ENCODE measurements around the gene PRKCA.
"Not testable (repeated sequence)": the region's sequence is repeated elsewhere in the genome, so short reads cannot be mapped to it uniquely, and the experiment has no call there.

The PRKCA gene

GRCh38 chr17:66292353-66292752 is 10.1 kb upstream of the PRKCA start:
- DNase-seq: no peak

GRCh38 chr17:66296289-66296725 is 6.1 kb upstream of the PRKCA start:
- DNase-seq: no peak

- not testable (repeated sequence) for DNase-seq
These were observed 5.0 kb upstream of the PRKCA start for GRCh38 chr17:66297443-66297842.

DNA sequence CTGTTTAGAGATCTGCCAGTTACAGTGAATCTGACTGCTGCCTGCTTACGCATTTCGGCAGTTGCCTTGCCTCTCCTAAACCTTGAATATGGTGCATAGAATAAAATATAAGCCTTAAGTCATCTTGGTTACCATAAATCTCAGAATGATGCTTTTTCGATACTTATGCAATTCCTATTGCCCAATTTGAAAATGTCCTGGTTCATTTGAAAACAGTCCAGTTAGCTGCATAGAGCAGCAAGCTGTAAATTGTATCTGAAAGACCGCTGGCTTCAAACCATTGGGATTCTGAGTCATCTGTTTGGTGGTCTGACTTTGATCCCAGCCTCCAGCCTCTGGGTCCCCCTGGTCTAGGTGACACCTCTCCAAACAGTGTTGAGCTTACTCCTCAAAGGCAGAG is 2.7 kb upstream of the PRKCA start:
- DNase-seq: no peak

DNA sequence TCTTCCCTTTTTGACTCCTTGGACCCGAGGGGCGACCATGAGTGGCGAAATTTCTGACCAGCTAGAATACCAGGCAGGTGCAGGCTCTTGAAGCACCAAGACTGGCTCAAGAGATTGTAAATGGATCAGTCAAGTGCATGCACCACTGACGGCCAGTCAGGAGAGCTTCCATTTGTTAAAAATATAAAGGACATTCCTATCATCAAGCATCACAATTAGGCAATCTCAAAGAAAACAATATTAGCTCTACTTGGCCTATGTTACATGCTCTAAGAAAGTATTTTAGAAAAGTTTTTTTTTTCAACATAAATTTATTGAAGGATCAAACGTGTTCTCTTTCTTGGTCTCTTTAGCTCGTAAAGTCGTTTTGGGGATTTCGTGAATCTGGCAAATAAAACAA is 1.5 kb upstream of the PRKCA start:
- DNase-seq: no peak

DNA sequence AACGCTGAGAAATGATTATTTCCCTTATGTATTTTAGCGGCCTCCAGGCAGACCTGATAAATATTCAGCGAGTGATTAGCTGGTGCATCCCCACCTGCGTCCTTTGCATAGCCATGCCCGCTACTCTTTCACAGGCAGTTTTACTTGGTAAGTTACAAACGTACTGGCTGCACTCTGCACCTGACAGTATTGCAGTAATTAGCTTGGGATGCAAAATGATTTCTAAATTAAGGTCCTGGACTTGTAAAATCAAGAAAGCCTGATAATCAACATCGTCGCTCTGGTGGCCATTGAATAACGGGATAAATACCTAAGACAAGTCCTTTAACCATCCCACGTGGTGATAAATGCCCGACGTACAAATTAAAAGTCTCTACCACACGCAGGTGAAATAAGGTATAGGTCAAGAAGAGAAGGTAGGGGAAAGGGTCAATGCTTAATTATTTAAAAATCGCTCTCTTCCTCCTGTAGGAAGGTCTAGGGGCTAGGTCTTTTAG is 998 bp upstream of the PRKCA start:
- no peak for DNase-seq

DNA sequence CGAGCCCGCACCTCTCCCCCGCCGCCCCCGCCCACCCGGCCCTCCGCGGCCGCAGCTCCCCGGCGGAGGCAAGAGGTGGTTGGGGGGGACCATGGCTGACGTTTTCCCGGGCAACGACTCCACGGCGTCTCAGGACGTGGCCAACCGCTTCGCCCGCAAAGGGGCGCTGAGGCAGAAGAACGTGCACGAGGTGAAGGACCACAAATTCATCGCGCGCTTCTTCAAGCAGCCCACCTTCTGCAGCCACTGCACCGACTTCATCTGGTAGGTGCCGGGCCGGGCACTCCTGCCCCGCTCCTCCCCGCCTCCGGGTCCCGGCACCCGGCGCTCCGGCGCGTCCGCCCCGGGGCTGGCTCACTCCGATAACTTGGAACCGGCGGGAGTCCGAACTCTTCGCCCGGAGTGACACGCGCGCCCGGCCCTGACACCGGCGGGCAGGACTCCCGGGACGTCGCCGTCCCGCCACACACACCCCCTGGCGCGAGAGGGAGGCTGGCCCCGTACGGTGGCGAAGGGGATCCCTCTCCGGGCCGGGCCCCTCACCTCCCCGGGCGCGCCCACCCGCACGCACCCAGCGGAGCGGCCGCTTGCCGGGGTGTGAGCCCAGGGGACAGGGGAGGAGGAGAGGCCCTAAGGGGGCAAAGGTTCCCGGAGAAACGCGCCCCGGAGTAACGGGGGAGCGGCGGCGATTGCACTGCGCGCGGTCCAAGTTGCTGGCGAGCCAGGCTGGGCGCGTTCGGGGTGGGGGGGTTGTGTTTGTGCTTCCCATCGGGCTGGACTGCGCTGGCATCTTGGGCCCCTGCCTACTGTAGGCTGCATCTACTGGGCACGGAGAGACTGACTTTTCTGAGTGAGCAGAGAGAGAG is 581 bp downstream of the PRKCA start:
- DNase-seq: peak in 1 of 2 experiments; percentile 12

GRCh38 chr17:66304304-66305174 is 2.1 kb downstream of the PRKCA start:
- DNase-seq: no peak

GRCh38 chr17:66306446-66306845 is 4.0 kb downstream of the PRKCA start:
- DNase-seq: no peak

- no peak for DNase-seq
These were observed 4.8 kb downstream of the PRKCA start for GRCh38 chr17:66307257-66307656.

GRCh38 chr17:66308856-66309255 is 6.4 kb downstream of the PRKCA start:
- no peak for DNase-seq

GRCh38 chr17:66309793-66310192 is 7.4 kb downstream of the PRKCA start:
- no peak for DNase-seq

- no peak for DNase-seq
These were observed 8.2 kb downstream of the PRKCA start for GRCh38 chr17:66310528-66311148.

GRCh38 chr17:66312912-66313311 is 10.5 kb downstream of the PRKCA start:
- DNase-seq: no peak

DNA sequence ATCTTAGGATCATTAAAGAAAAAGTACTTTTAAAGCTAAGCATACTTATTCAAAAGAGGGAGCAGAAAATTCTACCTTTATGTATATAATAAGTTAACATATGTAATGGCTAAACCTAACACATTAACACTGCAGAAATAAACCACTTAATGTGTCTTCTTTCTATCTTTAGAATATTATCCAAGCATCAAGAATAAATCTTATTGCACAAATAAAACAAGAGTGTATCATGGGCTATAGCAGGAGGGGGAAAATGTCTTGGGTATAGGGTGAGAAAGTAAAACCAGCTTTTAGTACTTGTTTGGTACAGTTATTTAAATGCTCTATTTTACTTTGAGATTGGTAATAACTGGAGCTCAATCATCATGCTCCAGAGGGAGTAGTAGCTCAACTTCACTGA is 10.9 kb downstream of the PRKCA start:
- DNase-seq: no peak

GRCh38 chr17:66313995-66314659 is 11.7 kb downstream of the PRKCA start:
- DNase-seq: no peak

DNA sequence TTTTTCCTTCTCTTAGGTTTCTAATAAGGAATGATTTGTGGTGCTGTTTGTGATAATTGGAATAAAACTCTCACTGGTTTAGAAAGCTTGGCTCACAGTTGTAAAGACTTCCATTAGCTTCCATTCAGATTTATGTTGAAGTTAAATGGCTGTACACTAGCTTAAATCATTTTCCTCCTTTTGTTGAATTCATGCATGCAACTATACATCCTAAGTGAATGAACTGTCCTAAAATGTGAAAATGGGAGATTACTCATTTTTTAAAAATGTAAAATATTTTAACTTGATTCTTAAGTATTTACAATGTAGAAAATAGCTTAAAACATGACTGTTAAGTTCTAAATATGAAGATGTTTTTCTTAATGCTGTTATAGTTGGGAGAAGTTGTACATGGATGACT is 15.2 kb downstream of the PRKCA start:
- no peak for DNase-seq

GRCh38 chr17:66319226-66319625 is 16.8 kb downstream of the PRKCA start:
- no peak for DNase-seq

- DNase-seq: no peak
These were observed 20.4 kb downstream of the PRKCA start for GRCh38 chr17:66322764-66323163.

DNA sequence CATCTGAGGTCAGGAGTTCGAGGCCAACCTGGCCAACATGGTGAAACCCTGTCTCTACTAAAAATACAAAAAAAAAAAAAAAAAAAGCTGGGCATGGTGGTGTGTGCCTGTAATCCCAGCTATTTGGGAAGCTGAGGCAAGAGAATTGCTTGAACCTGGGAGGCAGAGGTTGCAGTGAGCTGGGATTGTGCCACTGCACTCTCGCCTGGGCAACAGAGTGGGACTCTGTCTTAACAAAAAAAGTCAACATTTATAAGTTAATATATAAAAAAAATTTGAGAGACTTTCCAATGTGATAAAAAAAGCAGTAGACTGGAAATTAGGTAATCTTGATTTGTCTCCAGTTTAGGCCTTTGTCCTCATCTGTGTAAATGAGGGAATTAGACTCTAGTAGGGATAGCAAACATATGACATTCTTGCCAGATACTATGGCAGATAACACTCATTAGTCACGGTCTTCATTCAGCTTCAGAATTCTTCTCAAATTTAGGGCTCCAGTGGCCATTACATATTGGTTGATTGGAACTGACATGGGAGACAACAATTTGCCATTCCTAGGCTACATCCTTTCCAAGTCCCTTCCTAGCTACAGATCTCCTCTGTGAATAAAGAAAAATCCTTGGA is 22.1 kb downstream of the PRKCA start:
- not testable (repeated sequence) for DNase-seq

DNA sequence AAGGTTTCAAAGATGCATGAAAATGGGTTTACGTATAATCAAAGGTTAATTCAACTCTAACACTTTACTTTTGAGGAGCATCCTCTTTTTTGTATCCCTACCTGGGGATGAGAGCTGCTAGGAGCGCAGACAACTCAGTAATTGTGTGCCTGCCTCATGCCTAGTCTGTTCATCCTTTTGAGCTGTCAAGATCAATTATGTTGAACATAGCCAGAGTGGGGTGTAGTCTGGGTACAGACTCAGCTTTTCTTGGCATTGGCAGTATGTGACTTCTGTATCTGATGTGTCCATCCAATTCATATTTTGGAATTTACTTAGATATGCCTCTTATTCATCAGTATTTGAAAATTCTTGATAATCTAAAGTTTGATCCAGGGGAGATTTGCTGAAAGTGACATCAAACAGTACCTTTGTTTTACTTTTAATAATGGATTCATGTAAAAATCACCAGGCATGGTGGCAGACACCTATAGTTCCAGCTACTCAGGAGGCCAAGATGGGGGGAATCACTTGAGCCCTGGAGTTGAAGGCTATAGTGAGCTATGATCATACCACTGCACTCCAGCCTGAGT is 24.1 kb downstream of the PRKCA start:
- no peak for DNase-seq

DNA sequence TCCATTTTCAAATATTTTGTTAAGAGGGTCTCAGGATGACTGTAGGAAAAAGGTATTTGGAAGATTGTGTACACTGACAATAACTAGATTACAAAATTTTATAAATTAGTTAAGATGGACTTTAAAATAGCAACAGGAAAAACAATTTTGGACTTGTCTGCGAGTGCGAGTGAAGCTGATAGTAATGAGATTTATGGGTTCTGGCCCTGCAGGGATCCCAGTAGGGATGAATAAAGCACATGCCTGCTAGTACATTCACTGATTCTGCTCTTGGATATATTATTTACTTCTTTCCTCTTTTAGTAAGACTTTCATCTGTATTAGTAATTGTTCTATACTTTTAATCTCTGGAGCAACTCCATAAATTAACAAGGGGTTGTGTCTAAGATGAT is 28.2 kb downstream of the PRKCA start:
- no peak for DNase-seq

Data from NCI-H446 (cell line).